ENCODE measurements around the gene SH3YL1. TPM values are rescaled to one million over a fixed set of nuclear protein-coding genes. Genes with fewer than 3 reads are reported as not detected.

The SH3YL1 gene
- total RNA-seq, 1 experiment from 2014 or later, result 33.0 TPM

- Histone ChIP-seq H3K9me3 (ENCODE audit: low read depth, low read length, poor library complexity, severe bottlenecking) (no peaks in the 10 kb centered on the region), H3K27ac (ENCODE audit: low read depth, low read length, poor library complexity, severe bottlenecking) (no peak overlapping the region), H3K4me1 (ENCODE audit: insufficient read depth, low read length, poor library complexity, severe bottlenecking) (no peaks in the 10 kb centered on the region), H3K36me3 (ENCODE audit: insufficient read depth, low read length, poor library complexity, severe bottlenecking) (no peaks in the 10 kb centered on the region), H3K27me3 (replicated peaks; ENCODE audit: insufficient read depth, low read depth, low read length, poor library complexity) (peaks cover 51% of the 10 kb centered on the region), H3K4me3 (ENCODE audit: low read depth, low read length, poor library complexity, severe bottlenecking) (no peak overlapping the region)
- no peak for DNase-seq (ENCODE audit: low spot score)
- intact Hi-C loops (cut with micrococcal nuclease; ENCODE audit: unreplicated experiment), result no loop called here
- ChIA-PET POLR2A (ENCODE audit: low non-redundant PET) (no interaction called here), CTCF (interaction anchor here (0.7 kb wide), 1 partner anchor 1502 kb away, joined by 10 read pairs; no protein-coding TSS in a partner anchor)
- no peak for TF ChIP-seq EZH2 (IDR thresholded peaks at IDR 0.05; ENCODE audit: borderline replicate concordance, low read depth, low read length, poor library complexity, severe bottlenecking)
- TF ChIP-seq CTCF (conservative IDR thresholded peaks at IDR 0.05; ENCODE audit: low read depth, low read length), result no peak
- no TSS peak for BruUV-seq (replicated peaks)
Measured at GRCh38 chr2:286774-287392, 23.1 kb upstream of the SH3YL1 start.

- BruUV-seq (replicated peaks), result no TSS peak
- H3K36me3 ChIP-seq (ENCODE audit: insufficient read depth, low read length, poor library complexity, severe bottlenecking), result peaks cover 7% of the 10 kb centered on the region
- peaks cover 42% of the 10 kb centered on the region for H3K27me3 ChIP-seq (replicated peaks; ENCODE audit: insufficient read depth, low read depth, low read length, poor library complexity)
- no peak overlapping the region for H3K4me3 ChIP-seq (ENCODE audit: low read depth, low read length, poor library complexity, severe bottlenecking)
- H3K4me1 ChIP-seq (ENCODE audit: insufficient read depth, low read length, poor library complexity, severe bottlenecking), result no peaks in the 10 kb centered on the region
- no peak for DNase-seq (ENCODE audit: low spot score)
- H3K27ac ChIP-seq (ENCODE audit: low read depth, low read length, poor library complexity, severe bottlenecking), result no peak overlapping the region
- ChIA-PET POLR2A (ENCODE audit: low non-redundant PET) (no interaction called here), CTCF (no interaction called here)
- H3K9me3 ChIP-seq (ENCODE audit: low read depth, low read length, poor library complexity, severe bottlenecking), result no peaks in the 10 kb centered on the region
- TF ChIP-seq CTCF (conservative IDR thresholded peaks at IDR 0.05; ENCODE audit: low read depth, low read length), result no peak
- no peak for TF ChIP-seq EZH2 (IDR thresholded peaks at IDR 0.05; ENCODE audit: borderline replicate concordance, low read depth, low read length, poor library complexity, severe bottlenecking)
- intact Hi-C loops (cut with micrococcal nuclease; ENCODE audit: unreplicated experiment), result no loop called here
Measured at GRCh38 chr2:286035-286434, 22.2 kb upstream of the SH3YL1 start.

GRCh38 chr2:285531-285930, 21.7 kb upstream of the SH3YL1 start:
- intact Hi-C loops (cut with micrococcal nuclease; ENCODE audit: unreplicated experiment), result no loop called here
- Histone ChIP-seq H3K9me3 (ENCODE audit: low read depth, low read length, poor library complexity, severe bottlenecking) (no peaks in the 10 kb centered on the region), H3K36me3 (ENCODE audit: insufficient read depth, low read length, poor library complexity, severe bottlenecking) (peaks cover 7% of the 10 kb centered on the region), H3K4me1 (ENCODE audit: insufficient read depth, low read length, poor library complexity, severe bottlenecking) (no peaks in the 10 kb centered on the region), H3K4me3 (ENCODE audit: low read depth, low read length, poor library complexity, severe bottlenecking) (no peak overlapping the region), H3K27me3 (replicated peaks; ENCODE audit: insufficient read depth, low read depth, low read length, poor library complexity) (peaks cover 37% of the 10 kb centered on the region), H3K27ac (ENCODE audit: low read depth, low read length, poor library complexity, severe bottlenecking) (no peak overlapping the region)
- DNase-seq (ENCODE audit: low spot score), result no peak
- no peak for TF ChIP-seq EZH2 (IDR thresholded peaks at IDR 0.05; ENCODE audit: borderline replicate concordance, low read depth, low read length, poor library complexity, severe bottlenecking)
- no peak for TF ChIP-seq CTCF (conservative IDR thresholded peaks at IDR 0.05; ENCODE audit: low read depth, low read length)
- POLR2A ChIA-PET (ENCODE audit: low non-redundant PET), result no interaction called here
- CTCF ChIA-PET, result no interaction called here
- no TSS peak for BruUV-seq (replicated peaks)

Measured in A673 (cell line).